Measurements from ENCODE around the gene MOV10. TPM values are rescaled to one million over a fixed set of nuclear protein-coding genes. Genes with fewer than 3 reads are reported as not detected.

MOV10 gene
- total and polyA plus RNA-seq, 2 of the 13 experiments (the other 11 are each of a cell fraction or from before 2014, with no cell fraction given), result 56.4 to 58.2 TPM

GRCh38 chr1:112704934-112705627 lies 30.6 kb downstream of the MOV10 start:
- H3K27me3 ChIP-seq (ENCODE audit: control insufficient read depth in 1 of 2, insufficient read depth in 2 of 2, low read length in 2 of 2), result peaks cover 0 to 22% of the 10 kb centered on the region in 2 experiments; a peak in 1 of 5 replicates
- peaks cover 22% of the 10 kb centered on the region for H3K79me2 ChIP-seq (ENCODE audit: insufficient read depth, low read length)
- in situ Hi-C loops (cut with HindIII; ENCODE audit: extremely low pct_ligation_motif_present, low pct_unique_long_range_greater_than_20kb), result loop anchor here (5.0 to 25.0 kb wide), 5 partner anchors 33 to 332 kb away; partner anchors contain the start of genes CAPZA1, MOV10, ST7L and WNT2B
- CTCF ChIA-PET (ENCODE audit: low intra/inter-chr PET ratio, low total read pairs), result no interaction called here
- H3K4me2 ChIP-seq (ENCODE audit: low read depth, low read length), result peak overlapping the region; percentile 94
- intact Hi-C loops (cut with micrococcal nuclease; ENCODE audit: unreplicated experiment), result no loop called here
- WGBS (ENCODE audit: low lambda C conversion rate), result under 1% methylated on average over 13 of the region's 13 CpGs
- no TSS peak for BruUV-seq (replicated peaks)
- H3K27ac ChIP-seq (ENCODE audit: extremely low read length, insufficient read depth, low read length), result peak overlapping the region; percentile 78
- no peaks in the 10 kb centered on the region for H4K20me1 ChIP-seq (ENCODE audit: insufficient read depth, low read length)
- no peaks in the 10 kb centered on the region for H3K9me3 ChIP-seq (ENCODE audit: low read length)
- peaks cover 61% of the 10 kb centered on the region for H3K4me1 ChIP-seq (ENCODE audit: insufficient read depth, low read length)
- peak; percentile 84 for DNase-seq (ENCODE audit: low spot score)
- H3K9ac ChIP-seq (ENCODE audit: insufficient read depth, low read depth, low read length), result peak overlapping the region; percentile 85
- POLR2A ChIA-PET, result interaction anchor here (0.6 to 9.2 kb wide), 12 partner anchors 9 to 369 kb away, joined by 3 to 251 read pairs (median 3); partner anchors contain the start of genes CAPZA1, CTTNBP2NL, MOV10 and PPM1J
- peaks cover 3 to 23% of the 10 kb centered on the region in 2 experiments; a peak in 4 of 5 replicates for H3K36me3 ChIP-seq (replicated peaks in 1 of 2; ENCODE audit: control insufficient read depth in 1 of 2, insufficient read depth in 2 of 2, low read length in 2 of 2)
- peak; percentile 60 for ATAC-seq
- no peak overlapping the region for H2AFZ ChIP-seq (ENCODE audit: low read length)
- FAIRE-seq, result peak; percentile 93
- H3K4me3 ChIP-seq (replicated peaks in 1 of 3; ENCODE audit: insufficient read depth in 1 of 3, low read depth in 2 of 3, low read length in 3 of 3), result peak overlapping the region; percentile 61 to 99 (median 96)
- no peak for TF ChIP-seq FOXM1 (CRISPR knock-in tag; IDR thresholded peaks at IDR 0.05)
- TF ChIP-seq ELF1 (CRISPR knock-in tag; IDR thresholded peaks at IDR 0.05), result peak; percentile 59
- 0 out of 2 replicates have a peak, but pooled peaks have one; percentile 34 for TF ChIP-seq ZNF589 (CRISPR knock-in tag; conservative IDR thresholded peaks at IDR 0.05)
- TF ChIP-seq NR2F2 (IDR thresholded peaks at IDR 0.05; ENCODE audit: borderline replicate concordance, low read depth), result no peak
- TF ChIP-seq ZNF264 (CRISPR knock-in tag; IDR thresholded peaks at IDR 0.05), result no peak
- TF ChIP-seq RFX5 (IDR thresholded peaks at IDR 0.05; ENCODE audit: low read depth, low read length), result no peak
- no peak for TF ChIP-seq ZNF33A (CRISPR knock-in tag; IDR thresholded peaks at IDR 0.05; ENCODE audit: borderline replicate concordance)
- no peak for TF ChIP-seq SYNCRIP (IDR thresholded peaks at IDR 0.05; ENCODE audit: insufficient read depth, low read depth, low read length)
- no peak for TF ChIP-seq ZNF816 (CRISPR knock-in tag; IDR thresholded peaks at IDR 0.05; ENCODE audit: borderline replicate concordance)
- TF ChIP-seq ARID2 (CRISPR knock-in tag; IDR thresholded peaks at IDR 0.05; ENCODE audit: borderline replicate concordance), result no peak
- no peak for TF ChIP-seq E2F1 (CRISPR knock-in tag; IDR thresholded peaks at IDR 0.05)
- TF ChIP-seq ZNF501 (CRISPR knock-in tag; IDR thresholded peaks at IDR 0.05), result no peak
- TF ChIP-seq GFI1 (CRISPR knock-in tag; IDR thresholded peaks at IDR 0.05; ENCODE audit: borderline replicate concordance), result peak; percentile 24; the same call in 1 of the 2 replicates
- TF ChIP-seq SUZ12 (IDR thresholded peaks at IDR 0.05; ENCODE audit: low read depth, low read length), result no peak
- TF ChIP-seq ZNF232 (CRISPR knock-in tag; IDR thresholded peaks at IDR 0.05; ENCODE audit: borderline replicate concordance), result no peak
- TF ChIP-seq, protein P1, sequence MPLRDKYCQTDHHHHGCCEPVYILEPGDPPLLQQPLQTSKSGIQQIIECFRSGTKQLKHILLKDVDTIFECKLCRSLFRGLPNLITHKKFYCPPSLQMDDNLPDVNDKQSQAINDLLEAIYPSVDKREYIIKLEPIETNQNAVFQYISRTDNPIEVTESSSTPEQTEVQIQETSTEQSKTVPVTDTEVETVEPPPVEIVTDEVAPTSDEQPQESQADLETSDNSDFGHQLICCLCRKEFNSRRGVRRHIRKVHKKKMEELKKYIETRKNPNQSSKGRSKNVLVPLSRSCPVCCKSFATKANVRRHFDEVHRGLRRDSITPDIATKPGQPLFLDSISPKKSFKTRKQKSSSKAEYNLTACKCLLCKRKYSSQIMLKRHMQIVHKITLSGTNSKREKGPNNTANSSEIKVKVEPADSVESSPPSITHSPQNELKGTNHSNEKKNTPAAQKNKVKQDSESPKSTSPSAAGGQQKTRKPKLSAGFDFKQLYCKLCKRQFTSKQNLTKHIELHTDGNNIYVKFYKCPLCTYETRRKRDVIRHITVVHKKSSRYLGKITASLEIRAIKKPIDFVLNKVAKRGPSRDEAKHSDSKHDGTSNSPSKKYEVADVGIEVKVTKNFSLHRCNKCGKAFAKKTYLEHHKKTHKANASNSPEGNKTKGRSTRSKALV (CRISPR knock-in tag; IDR thresholded peaks at IDR 0.05), result no peak
- TF ChIP-seq CCDC6 (CRISPR knock-in tag; IDR thresholded peaks at IDR 0.05), result no peak
- peak; percentile 51; the same call in 1 of the 2 replicates for TF ChIP-seq TBX2 (CRISPR knock-in tag; IDR thresholded peaks at IDR 0.05; ENCODE audit: borderline replicate concordance)
- no peak for TF ChIP-seq TCF12 (IDR thresholded peaks at IDR 0.05)
- no peak for TF ChIP-seq TCF12 (CRISPR knock-in tag; IDR thresholded peaks at IDR 0.05)
- TF ChIP-seq ZNF20 (CRISPR knock-in tag; IDR thresholded peaks at IDR 0.05), result no peak
- TF ChIP-seq NAIF1 (CRISPR knock-in tag; IDR thresholded peaks at IDR 0.05; ENCODE audit: borderline replicate concordance), result no peak
- peak; percentile 53 for TF ChIP-seq POLR2AphosphoS5 (IDR thresholded peaks at IDR 0.05; ENCODE audit: low read depth, low read length)
- peak; percentile 24; the same call in 1 of the 2 replicates for TF ChIP-seq MED1 (CRISPR knock-in tag; IDR thresholded peaks at IDR 0.05)
